Thymus (tissue), 11 donors: Measurements from ENCODE around the gene SPG7. TPM values are rescaled to one million over a fixed set of nuclear protein-coding genes. Genes with fewer than 3 reads are reported as not detected.

Source experiments
- DNase-seq, 9 donors: peaks; one replicate each; pipeline ENCODE4 v3.0.0-alpha.2; 2013; ENCODE audit warnings: low spot score in 9 of 9, low read depth in 6 of 9, missing footprints in 1 of 9
- H3K27ac ChIP-seq, 2 donors: one replicate each; pipeline ENCODE4 v1.5.1; 2013; ENCODE audit warnings: control low read depth in 1 of 2, low read depth in 1 of 2, low read length in 1 of 2, mild to moderate bottlenecking in 1 of 2, moderate library complexity in 1 of 2
- H3K27me3 ChIP-seq, 2 donors: one replicate each; pipeline ENCODE4 v1.5.1; 2013; ENCODE audit warnings: low read length in 1 of 2; ENCODE audit not compliant: control insufficient read depth in 2 of 2, insufficient read depth in 1 of 2
- H3K36me3 ChIP-seq, 2 donors: one replicate each; pipeline ENCODE4 v1.5.1; 2013; ENCODE audit warnings: low read length in 1 of 2, mild to moderate bottlenecking in 1 of 2, moderate library complexity in 1 of 2; ENCODE audit not compliant: control insufficient read depth in 2 of 2, insufficient read depth in 2 of 2
- H3K4me1 ChIP-seq, 2 donors: one replicate each; pipeline ENCODE4 v1.5.1; 2013; ENCODE audit warnings: low read length in 2 of 2; ENCODE audit not compliant: control insufficient read depth in 2 of 2, insufficient read depth in 2 of 2
- H3K4me3 ChIP-seq, 2 donors: one replicate each; pipeline ENCODE4 v1.5.1; 2013; ENCODE audit warnings: low read length in 2 of 2, control low read depth in 1 of 2, mild to moderate bottlenecking in 1 of 2
- H3K9me3 ChIP-seq, 2 donors: one replicate each; pipeline ENCODE4 v1.5.1; 2013; ENCODE audit warnings: low read length in 1 of 2, mild to moderate bottlenecking in 1 of 2; ENCODE audit not compliant: control insufficient read depth in 2 of 2, insufficient read depth in 1 of 2
- WGBS: extraction: QIAGEN DNeasy Blood & Tissue Kit; methylation state at CpG from one replicate; pipeline ENCODE4 v1.1.7; 2013; 5-methylcytosine and 5-hydroxymethylcytosine counted together
- polyA plus RNA-seq: library from polyadenylated mRNA; stranded (reverse); fragments of 200-250 nt; gene quantifications from one replicate; pipeline ENCODE4 v1.2.3, GENCODE V29; 2013
- total RNA-seq: library from RNA; stranded (reverse); fragments of 120-200 nt; gene quantifications from one replicate; pipeline ENCODE4 v1.2.4, GENCODE V29; 2013
- donor health status: healthy.

The SPG7 gene
- total and polyA plus RNA-seq, 2 donors: 51.9 to 164 TPM

- no peak overlapping the region for H3K27ac ChIP-seq
- H3K4me3 ChIP-seq: no peak overlapping the region
- peaks cover 0 to 4% of the 10 kb centered on the region in 2 donors for H3K9me3 ChIP-seq
- 97% methylated on average over 13 of the region's 13 CpGs for WGBS
- H3K36me3 ChIP-seq: peaks cover 71 to 85% of the 10 kb centered on the region in 2 donors
- no peak for DNase-seq
- H3K27me3 ChIP-seq: no peaks in the 10 kb centered on the region
- peaks cover 5 to 30% of the 10 kb centered on the region in 2 donors for H3K4me1 ChIP-seq
Measured at GRCh38 chr16:89552913-89553312, 44.7 kb downstream of the SPG7 start.

- Histone ChIP-seq H3K27ac (no peak overlapping the region), H3K4me3 (no peak overlapping the region), H3K36me3 (peaks cover 63 to 77% of the 10 kb centered on the region in 2 donors), H3K9me3 (peaks cover 0 to 4% of the 10 kb centered on the region in 2 donors), H3K4me1 (peaks cover 3 to 27% of the 10 kb centered on the region in 2 donors), H3K27me3 (no peaks in the 10 kb centered on the region)
- DNase-seq: no peak
- 97% methylated on average over 18 of the region's 18 CpGs for WGBS
Measured at GRCh38 chr16:89553733-89554132, 45.5 kb downstream of the SPG7 start.

GRCh38 chr16:89554343-89554742, 46.1 kb downstream of the SPG7 start:
- H3K4me1 ChIP-seq: peaks cover 0 to 20% of the 10 kb centered on the region in 2 donors
- no peak for DNase-seq

GRCh38 chr16:89555265-89555664, 47.1 kb downstream of the SPG7 start:
- no peak overlapping the region for H3K4me3 ChIP-seq
- no peak for DNase-seq
- H3K4me1 ChIP-seq: peaks cover 0 to 21% of the 10 kb centered on the region in 2 donors
- H3K9me3 ChIP-seq: peaks cover 0 to 4% of the 10 kb centered on the region in 2 donors
- no peaks in the 10 kb centered on the region for H3K27me3 ChIP-seq
- 98% methylated on average over 16 of the region's 16 CpGs for WGBS
- peaks cover 54 to 63% of the 10 kb centered on the region in 2 donors for H3K36me3 ChIP-seq
- H3K27ac ChIP-seq: no peak overlapping the region

More at GRCh38 chr16:89554343-89554742, 46.1 kb downstream of the SPG7 start:
- H3K27ac ChIP-seq: no peak overlapping the region
- H3K9me3 ChIP-seq: peaks cover 0 to 4% of the 10 kb centered on the region in 2 donors
- peaks cover 61 to 71% of the 10 kb centered on the region in 2 donors for H3K36me3 ChIP-seq
- 99% methylated on average over 12 of the region's 12 CpGs for WGBS
- no peak overlapping the region for H3K4me3 ChIP-seq
- H3K27me3 ChIP-seq: no peaks in the 10 kb centered on the region

GRCh38 chr16:89555780-89556179, 47.6 kb downstream of the SPG7 start:
- DNase-seq: no peak
- Histone ChIP-seq H3K9me3 (peaks cover 0 to 4% of the 10 kb centered on the region in 2 donors), H3K4me3 (no peak overlapping the region), H3K27me3 (no peaks in the 10 kb centered on the region), H3K36me3 (peaks cover 49 to 58% of the 10 kb centered on the region in 2 donors), H3K4me1 (peaks cover 0 to 21% of the 10 kb centered on the region in 2 donors), H3K27ac (no peak overlapping the region)
- WGBS: 97% methylated on average over 13 of the region's 13 CpGs

- no peak overlapping the region for H3K4me3 ChIP-seq
- H3K27ac ChIP-seq: peak overlapping the region in 1 of 2 donors; percentile 59
- WGBS: 63% methylated on average over 34 of the region's 34 CpGs
- peaks cover 0 to 4% of the 10 kb centered on the region in 2 donors for H3K9me3 ChIP-seq
- H3K27me3 ChIP-seq: no peaks in the 10 kb centered on the region
- peak in 7 of 9 donors; percentile 52 to 82 (median 66) for DNase-seq
- H3K36me3 ChIP-seq: peaks cover 48 to 57% of the 10 kb centered on the region in 2 donors
- peaks cover 9 to 30% of the 10 kb centered on the region in 2 donors for H3K4me1 ChIP-seq
Measured at GRCh38 chr16:89556750-89557689, 48.8 kb downstream of the SPG7 start.

- Histone ChIP-seq H3K4me1 (peaks cover 11 to 37% of the 10 kb centered on the region in 2 donors), H3K36me3 (peaks cover 48 to 57% of the 10 kb centered on the region in 2 donors), H3K27ac (no peak overlapping the region)
Measured at GRCh38 chr16:89557690-89558490, 49.7 kb downstream of the SPG7 start.

GRCh38 chr16:89560378-89561141, 52.4 kb downstream of the SPG7 start, which contains the start of gene RPL13:
RPL13 (plus strand) TSS chr16:89560682; CDS start chr16:89560960, 278 bp downstream.
- DNase-seq: peak; percentile 83 to 98 (median 91)
- peak within 1 kb of the TSS; percentile 89 to 96 for H3K4me3 ChIP-seq
- H3K36me3 ChIP-seq: peaks cover 51 to 58% of the 10 kb centered on the region in 2 donors
- under 1% methylated on average over 87 of the region's 87 CpGs for WGBS
- H3K9me3 ChIP-seq: peaks cover 0 to 7% of the 10 kb centered on the region in 2 donors
- peaks cover 19 to 63% of the 10 kb centered on the region in 2 donors for H3K4me1 ChIP-seq
- peaks cover 0 to 4% of the 10 kb centered on the region in 2 donors for H3K27me3 ChIP-seq
- H3K27ac ChIP-seq: peak within 1 kb of the TSS; percentile 96 to 100

More at GRCh38 chr16:89557690-89558490, 49.7 kb downstream of the SPG7 start:
- no peak for DNase-seq
- 94% methylated on average over 19 of the region's 19 CpGs for WGBS
- H3K27me3 ChIP-seq: peaks cover 0 to 2% of the 10 kb centered on the region in 2 donors
- H3K4me3 ChIP-seq: no peak overlapping the region
- H3K9me3 ChIP-seq: peaks cover 0 to 4% of the 10 kb centered on the region in 2 donors
